Measurements from ENCODE around the gene XPNPEP3.

DNA sequence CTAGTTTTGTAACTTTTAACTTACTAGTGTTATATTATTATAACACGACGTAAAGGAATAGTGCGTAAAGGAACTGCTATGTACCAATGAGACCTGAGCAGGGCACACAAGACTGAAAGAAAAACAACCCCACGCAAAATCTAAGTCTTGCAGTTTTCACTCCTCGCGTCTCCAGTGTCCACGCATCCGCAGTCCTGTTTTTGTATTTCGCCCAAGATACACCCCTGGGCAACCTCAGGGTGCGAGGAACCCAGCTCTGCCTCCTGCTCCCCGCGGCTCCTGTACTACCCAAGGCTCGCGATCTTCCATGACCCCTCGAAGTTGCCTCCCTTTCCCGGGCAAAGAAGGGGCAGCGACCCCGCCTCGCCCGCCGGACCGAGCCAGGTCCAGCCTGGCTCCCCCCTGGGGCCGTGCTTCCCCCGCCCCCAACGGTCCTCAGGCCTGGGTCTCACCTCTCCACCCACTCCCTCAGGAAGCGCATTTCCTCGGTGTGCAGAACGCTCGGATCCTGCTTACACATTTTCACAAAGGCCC is 902 bp upstream of the XPNPEP3 start:
- TF ChIP-seq POLR2A (IDR thresholded peaks at IDR 0.05): no peak
- TF ChIP-seq, protein P1, sequence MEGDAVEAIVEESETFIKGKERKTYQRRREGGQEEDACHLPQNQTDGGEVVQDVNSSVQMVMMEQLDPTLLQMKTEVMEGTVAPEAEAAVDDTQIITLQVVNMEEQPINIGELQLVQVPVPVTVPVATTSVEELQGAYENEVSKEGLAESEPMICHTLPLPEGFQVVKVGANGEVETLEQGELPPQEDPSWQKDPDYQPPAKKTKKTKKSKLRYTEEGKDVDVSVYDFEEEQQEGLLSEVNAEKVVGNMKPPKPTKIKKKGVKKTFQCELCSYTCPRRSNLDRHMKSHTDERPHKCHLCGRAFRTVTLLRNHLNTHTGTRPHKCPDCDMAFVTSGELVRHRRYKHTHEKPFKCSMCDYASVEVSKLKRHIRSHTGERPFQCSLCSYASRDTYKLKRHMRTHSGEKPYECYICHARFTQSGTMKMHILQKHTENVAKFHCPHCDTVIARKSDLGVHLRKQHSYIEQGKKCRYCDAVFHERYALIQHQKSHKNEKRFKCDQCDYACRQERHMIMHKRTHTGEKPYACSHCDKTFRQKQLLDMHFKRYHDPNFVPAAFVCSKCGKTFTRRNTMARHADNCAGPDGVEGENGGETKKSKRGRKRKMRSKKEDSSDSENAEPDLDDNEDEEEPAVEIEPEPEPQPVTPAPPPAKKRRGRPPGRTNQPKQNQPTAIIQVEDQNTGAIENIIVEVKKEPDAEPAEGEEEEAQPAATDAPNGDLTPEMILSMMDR (IDR thresholded peaks at IDR 0.05): no peak
